ENCODE data around the gene DNMT1.

Gene DNMT1

DNA sequence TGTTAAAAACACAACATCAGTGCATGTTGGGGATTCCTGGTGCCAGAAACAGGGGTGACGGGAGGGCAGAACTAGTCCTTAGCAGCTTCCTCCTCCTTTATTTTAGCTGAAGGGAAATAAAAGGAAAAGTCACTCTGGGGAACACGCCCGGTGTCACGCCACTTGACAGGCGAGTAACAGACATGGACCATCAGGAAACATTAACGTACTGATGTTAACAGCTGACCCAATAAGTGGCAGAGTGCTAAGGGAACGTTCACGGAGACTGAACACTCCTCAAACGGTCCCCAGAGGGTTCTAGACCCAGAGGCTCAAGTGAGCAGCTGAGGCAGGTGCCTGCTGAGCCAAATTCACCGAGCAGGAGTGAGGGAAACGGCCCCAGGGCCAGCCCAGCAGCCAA, 61.2 kb downstream of the DNMT1 start:
- Mint-ChIP-seq H3K27ac (no peak overlapping the region), H3K4me1 (ENCODE audit: low read depth) (no peaks in the 10 kb centered on the region), H3K4me3 (no peak overlapping the region)

DNA sequence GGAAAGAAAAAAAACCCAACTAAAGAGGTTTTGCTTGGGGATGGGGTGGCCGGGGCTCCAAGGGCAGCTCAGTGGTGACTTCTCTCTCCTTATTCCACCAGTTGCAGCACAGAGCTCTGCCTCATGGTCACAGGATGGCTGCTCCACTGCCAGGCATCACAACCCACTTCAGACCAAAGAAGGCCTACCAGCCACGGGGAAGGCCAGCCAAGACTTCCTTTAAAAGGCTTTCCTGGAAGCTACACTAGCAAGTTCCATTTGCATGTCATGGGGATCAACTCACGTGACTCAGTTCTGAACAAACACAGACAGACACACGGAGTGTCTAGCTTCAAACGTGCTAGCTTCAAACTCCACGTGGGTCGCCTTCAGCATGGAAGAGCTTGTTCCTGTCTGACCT, 61.8 kb downstream of the DNMT1 start:
- no peak overlapping the region for H3K27ac Mint-ChIP-seq
- H3K4me3 Mint-ChIP-seq: no peak overlapping the region
- no peaks in the 10 kb centered on the region for H3K9me3 Mint-ChIP-seq
- no peaks in the 10 kb centered on the region for H3K4me1 Mint-ChIP-seq (ENCODE audit: low read depth)
- H3K36me3 Mint-ChIP-seq (ENCODE audit: low read depth): peaks cover 40% of the 10 kb centered on the region
- no peaks in the 10 kb centered on the region for H3K27me3 Mint-ChIP-seq

More for the DNA sequence above, 61.2 kb downstream of the DNMT1 start:
- Mint-ChIP-seq H3K9me3 (no peaks in the 10 kb centered on the region), H3K27me3 (no peaks in the 10 kb centered on the region), H3K36me3 (ENCODE audit: low read depth) (peaks cover 41% of the 10 kb centered on the region)

DNA sequence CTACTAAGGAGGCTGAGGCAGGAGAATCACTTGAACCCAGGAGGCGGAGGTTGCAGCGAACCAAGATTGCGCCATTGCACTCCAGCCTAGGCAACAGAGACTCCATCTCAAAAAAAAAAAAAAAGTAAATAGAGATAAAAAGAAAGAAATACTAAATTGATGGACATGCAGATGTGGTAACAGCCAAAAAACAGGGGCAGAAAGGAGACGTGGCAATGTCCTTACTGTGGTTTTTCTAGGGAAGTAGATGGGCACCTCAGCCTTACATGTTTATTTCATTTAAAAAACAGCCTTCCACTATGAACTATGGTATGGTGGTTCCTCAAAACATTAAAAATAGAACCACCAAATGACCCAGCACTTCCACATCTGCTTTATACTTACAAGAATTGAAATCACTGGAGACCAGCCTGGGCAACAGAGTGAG, 68.5 kb downstream of the DNMT1 start:
- Mint-ChIP-seq H3K27ac (peak overlapping the region; percentile 45), H3K4me1 (ENCODE audit: low read depth) (no peaks in the 10 kb centered on the region), H3K9me3 (no peaks in the 10 kb centered on the region), H3K36me3 (ENCODE audit: low read depth) (peaks cover 20% of the 10 kb centered on the region), H3K4me3 (no peak overlapping the region), H3K27me3 (no peaks in the 10 kb centered on the region)

DNA sequence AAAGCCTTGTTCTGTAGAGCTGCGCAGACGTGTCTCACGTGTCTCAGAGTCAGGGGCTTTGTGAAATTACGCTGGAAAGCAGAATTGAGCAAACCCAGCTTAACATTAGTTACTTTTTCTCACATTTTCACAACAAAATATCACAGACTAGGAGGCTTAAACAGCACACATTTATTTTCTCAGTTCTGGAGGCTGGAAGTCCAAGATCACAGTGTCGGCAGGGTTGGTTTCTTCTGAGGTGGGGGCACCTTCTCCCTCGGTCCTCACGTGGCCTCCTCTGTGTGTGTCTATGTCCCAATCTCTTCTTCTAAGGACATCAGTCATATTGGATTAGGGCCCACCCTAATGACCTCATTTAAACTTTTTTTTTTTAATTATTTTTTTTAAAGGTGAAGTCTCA, 70.3 kb downstream of the DNMT1 start:
- peaks cover 15% of the 10 kb centered on the region for H3K36me3 Mint-ChIP-seq (ENCODE audit: low read depth)
- no peak overlapping the region for H3K27ac Mint-ChIP-seq
- H3K27me3 Mint-ChIP-seq: no peaks in the 10 kb centered on the region
- no peak overlapping the region for H3K4me3 Mint-ChIP-seq
- H3K9me3 Mint-ChIP-seq: no peaks in the 10 kb centered on the region
- H3K4me1 Mint-ChIP-seq (ENCODE audit: low read depth): peaks cover 10% of the 10 kb centered on the region

DNA sequence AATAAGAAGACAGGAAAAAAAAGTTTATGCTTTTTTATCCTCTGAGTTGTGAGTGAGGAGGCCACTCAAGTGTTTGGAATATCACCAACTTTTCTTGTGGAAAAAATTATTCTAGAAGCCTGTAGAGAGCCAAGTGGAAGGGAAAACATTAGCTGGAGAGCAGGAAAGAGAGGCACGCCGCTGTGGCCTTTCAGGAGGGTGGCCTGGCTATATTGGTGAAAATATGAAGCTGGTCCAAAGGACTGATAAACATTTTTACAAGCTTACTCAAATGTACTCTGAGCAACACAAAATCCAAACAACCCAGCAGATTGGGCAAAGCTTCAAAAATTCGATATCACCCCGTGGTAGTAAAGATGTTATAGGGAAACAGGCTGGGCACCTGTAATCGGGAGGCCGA, 72.7 kb downstream of the DNMT1 start:
- Mint-ChIP-seq H3K4me1 (ENCODE audit: low read depth) (peaks cover 21% of the 10 kb centered on the region), H3K36me3 (ENCODE audit: low read depth) (peaks cover 23% of the 10 kb centered on the region), H3K27ac (no peak overlapping the region), H3K4me3 (no peak overlapping the region), H3K9me3 (no peaks in the 10 kb centered on the region), H3K27me3 (no peaks in the 10 kb centered on the region)

DNA sequence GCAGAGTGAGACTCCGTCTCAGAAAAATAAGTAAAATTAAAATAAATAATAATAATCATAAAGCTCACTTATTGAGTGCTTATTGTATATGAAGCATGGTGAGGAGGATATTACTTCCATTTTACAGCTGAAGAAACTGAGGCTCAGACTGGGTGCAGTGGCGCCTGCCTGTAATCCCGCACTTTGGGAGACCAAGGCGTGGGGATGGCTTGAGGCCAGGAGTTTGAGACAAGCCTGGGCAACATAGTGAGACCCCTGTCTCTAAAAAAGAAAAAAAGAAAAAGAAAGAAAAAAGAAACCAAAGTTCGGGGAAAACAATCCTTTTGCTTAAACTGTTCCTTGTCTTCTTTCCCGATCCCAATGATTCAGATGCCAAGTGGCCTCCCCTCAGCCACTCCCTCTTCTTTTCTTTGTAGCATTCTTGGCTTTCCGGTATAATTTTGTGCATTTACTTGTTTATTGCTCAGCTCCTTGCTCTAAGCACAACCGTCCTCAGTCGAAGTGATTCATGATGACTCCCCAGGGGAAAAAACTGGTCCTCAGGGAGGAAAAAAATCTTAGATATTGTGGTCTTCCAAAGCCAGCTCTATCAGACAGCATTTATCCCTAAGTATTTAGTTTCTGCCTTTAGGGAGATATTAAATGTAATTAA, 74.1 kb downstream of the DNMT1 start:
- Mint-ChIP-seq H3K9me3 (no peaks in the 10 kb centered on the region), H3K4me1 (ENCODE audit: low read depth) (peaks cover 27% of the 10 kb centered on the region), H3K27ac (no peak overlapping the region), H3K4me3 (no peak overlapping the region), H3K36me3 (ENCODE audit: low read depth) (peaks cover 26% of the 10 kb centered on the region), H3K27me3 (no peaks in the 10 kb centered on the region)

DNA sequence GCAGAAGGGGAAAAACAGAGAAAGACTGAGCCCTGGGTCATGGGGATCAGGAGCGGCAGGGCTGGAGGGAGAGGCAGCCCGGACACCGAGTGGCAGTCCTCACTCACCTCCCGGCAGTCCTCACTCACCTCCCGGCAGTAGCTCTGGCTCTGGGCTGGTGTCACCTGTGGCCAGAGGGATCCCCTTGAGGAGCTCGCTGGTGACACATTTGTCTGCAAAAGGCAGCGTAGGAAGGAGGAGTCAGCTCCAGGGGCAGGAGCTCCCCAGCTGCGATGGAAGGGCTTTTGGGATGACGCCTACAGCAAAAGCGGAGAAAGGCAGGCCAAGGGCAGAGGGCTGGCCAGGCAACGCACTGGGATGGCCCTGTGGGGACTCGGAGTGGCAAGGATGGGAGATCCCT, 75.8 kb downstream of the DNMT1 start:
- no peaks in the 10 kb centered on the region for H3K9me3 Mint-ChIP-seq
- no peaks in the 10 kb centered on the region for H3K27me3 Mint-ChIP-seq
- peak overlapping the region; percentile 93 for H3K27ac Mint-ChIP-seq
- peak overlapping the region; percentile 99 for H3K4me3 Mint-ChIP-seq
- peaks cover 34% of the 10 kb centered on the region for H3K4me1 Mint-ChIP-seq (ENCODE audit: low read depth)
- peaks cover 34% of the 10 kb centered on the region for H3K36me3 Mint-ChIP-seq (ENCODE audit: low read depth)

DNA sequence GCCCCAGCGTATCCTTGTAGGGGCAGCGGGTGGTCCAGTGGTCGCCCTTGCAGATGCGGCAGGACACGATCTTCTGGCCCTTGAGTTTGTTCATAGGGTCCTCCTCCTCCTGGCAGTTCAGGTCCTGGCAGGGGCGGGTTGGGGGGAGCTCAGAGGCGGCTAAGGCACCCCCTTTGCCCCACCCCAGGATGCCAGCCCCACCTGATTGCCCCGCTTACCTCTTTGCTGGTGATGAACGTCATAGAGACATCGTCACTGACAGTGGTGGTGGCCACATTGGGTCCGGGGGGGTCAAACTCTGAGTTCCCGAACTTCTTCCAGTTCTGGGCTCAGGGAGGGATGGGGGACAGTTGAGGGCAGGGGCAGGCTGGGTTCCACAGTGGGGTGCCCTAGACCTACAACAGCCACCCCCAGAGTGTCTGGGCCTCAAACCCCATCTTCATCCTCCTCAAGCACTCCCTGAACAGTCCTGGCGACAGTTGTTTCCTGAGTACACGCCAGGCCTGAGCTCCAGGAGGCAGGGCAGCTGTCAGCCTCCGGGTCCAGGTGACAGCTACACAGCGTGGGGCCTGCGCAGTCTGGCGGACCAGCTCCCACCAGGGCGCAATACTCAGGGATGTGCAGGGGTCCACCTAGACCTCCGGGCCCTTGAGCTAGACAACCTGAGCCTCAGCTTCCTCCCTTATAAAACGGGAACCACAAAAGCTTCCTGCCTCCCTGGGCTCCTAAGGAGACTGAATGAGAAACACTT, 77.7 kb downstream of the DNMT1 start:
- no peak overlapping the region for H3K4me3 Mint-ChIP-seq
- no peak overlapping the region for H3K27ac Mint-ChIP-seq
- H3K36me3 Mint-ChIP-seq (ENCODE audit: low read depth): peaks cover 38% of the 10 kb centered on the region
- peaks cover 52% of the 10 kb centered on the region for H3K4me1 Mint-ChIP-seq (ENCODE audit: low read depth)
- H3K27me3 Mint-ChIP-seq: no peaks in the 10 kb centered on the region
- no peaks in the 10 kb centered on the region for H3K9me3 Mint-ChIP-seq

DNA sequence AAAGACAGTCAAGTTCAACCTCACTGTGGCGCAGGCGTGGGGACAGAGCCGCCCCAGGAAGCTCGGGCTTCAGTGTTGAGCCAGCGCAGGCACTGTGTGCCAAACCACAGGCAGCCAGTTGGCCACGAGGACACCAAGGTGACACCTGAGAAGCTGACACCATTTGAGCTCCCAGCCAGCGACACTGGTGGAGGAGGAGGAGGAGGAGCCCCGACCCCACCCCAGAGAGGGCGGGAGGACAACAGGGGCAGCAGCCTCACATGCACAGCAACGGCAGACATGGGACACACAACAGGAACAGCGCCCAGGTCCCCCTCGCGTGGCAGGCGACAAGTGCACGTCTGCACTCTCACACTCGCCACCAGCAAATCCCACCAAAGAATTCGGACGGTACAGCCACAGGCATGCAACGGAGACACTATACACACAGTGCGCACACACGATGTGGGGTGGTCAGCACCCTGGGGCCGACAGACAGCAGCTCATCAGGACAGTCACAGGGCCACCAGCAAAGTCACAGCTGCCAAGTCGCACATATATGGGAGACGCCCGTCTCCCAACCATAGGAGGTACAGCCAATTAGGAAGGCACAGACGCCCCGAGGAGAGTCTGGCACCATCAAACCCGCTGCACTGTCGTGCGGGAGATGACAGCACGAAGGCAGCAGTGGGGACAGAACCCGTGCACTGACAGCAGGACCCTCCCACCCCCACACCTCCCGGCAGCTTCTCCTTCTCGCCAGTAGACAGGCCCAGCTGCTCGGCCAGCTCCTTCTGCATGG, 78.5 kb downstream of the DNMT1 start:
- H3K4me3 Mint-ChIP-seq: peak overlapping the region; percentile 47
- H3K4me1 Mint-ChIP-seq (ENCODE audit: low read depth): peaks cover 59% of the 10 kb centered on the region
- no peaks in the 10 kb centered on the region for H3K27me3 Mint-ChIP-seq
- no peaks in the 10 kb centered on the region for H3K9me3 Mint-ChIP-seq
- H3K36me3 Mint-ChIP-seq (ENCODE audit: low read depth): peaks cover 43% of the 10 kb centered on the region
- peak overlapping the region; percentile 82 for H3K27ac Mint-ChIP-seq

DNA sequence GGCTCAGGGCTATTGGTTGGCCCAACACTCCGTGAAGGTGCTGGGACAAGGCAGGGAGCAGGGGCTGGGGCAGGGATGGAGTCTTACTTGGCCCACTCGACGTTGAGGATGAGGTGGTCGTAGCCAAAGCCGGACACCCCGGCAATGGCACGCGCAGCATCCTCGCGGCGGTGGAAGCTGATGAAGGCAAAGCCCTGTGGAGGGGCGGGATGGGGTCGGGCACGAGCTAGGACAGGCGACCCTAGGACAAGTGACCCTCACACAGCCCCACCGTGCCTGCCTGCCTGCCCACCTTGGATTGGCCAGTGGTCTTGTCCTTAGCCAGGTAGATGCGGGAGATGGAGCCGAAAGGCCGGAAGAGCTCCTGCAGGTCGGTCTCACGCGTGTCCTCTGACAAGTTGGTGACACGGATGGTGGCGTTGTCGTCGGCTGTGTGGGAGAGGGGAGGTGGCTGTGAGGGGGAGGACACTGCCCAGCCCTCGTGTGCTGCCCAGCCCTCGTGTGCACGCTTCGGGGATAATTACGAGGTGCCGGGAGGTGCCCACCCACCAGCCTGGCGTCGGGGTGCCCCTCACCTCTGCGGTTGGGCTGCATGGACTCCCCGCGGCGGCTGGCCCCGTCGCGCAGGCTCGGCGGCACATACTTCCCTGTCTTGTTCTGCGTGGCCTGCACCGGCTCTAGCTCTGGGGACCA, 79.2 kb downstream of the DNMT1 start:
- Mint-ChIP-seq H3K9me3 (no peaks in the 10 kb centered on the region), H3K4me3 (peak overlapping the region; percentile 35), H3K27ac (peak overlapping the region; percentile 74), H3K4me1 (ENCODE audit: low read depth) (peaks cover 63% of the 10 kb centered on the region), H3K36me3 (ENCODE audit: low read depth) (peaks cover 48% of the 10 kb centered on the region), H3K27me3 (no peaks in the 10 kb centered on the region)

DNA sequence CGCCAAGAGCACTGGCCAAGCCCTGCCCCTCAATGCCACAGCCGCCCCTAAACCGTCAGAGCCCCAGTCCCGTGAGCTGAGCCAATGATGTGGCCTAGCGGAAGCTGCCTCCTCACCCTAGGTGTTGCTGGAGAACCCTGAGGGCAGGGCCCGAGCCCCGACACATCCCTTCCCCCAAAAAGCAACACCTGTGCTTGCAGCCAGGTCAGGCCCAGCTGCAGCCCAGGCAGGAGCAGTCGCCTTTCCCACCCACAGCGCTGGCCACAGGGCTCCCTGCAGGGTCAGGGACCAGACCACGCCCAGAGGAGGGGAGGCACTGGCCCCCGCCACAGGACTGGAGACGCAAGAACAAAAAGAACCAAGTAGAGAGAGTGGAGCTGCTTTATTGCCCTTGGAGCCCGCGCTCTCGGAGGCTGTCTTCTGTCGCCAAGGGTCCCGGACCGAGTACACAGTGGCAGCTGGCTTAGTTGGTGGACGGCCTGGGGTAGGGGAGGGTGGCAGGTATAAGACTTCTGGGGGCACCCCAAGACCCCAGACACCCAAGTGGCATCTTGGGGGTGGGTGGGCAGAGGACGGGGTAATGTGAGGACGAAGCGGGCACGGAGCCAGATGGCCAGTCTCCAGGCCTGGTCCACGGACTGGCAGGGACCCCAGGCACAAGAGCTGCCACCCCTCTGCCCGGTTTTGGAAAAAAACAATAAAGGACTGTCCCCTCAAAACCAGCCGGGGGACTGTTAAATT, 79.9 kb downstream of the DNMT1 start:
- H3K27ac Mint-ChIP-seq: peak overlapping the region; percentile 81
- no peaks in the 10 kb centered on the region for H3K27me3 Mint-ChIP-seq
- peak overlapping the region; percentile 45 for H3K4me3 Mint-ChIP-seq
- H3K9me3 Mint-ChIP-seq: no peaks in the 10 kb centered on the region
- peaks cover 54% of the 10 kb centered on the region for H3K36me3 Mint-ChIP-seq (ENCODE audit: low read depth)
- peaks cover 67% of the 10 kb centered on the region for H3K4me1 Mint-ChIP-seq (ENCODE audit: low read depth)

DNA sequence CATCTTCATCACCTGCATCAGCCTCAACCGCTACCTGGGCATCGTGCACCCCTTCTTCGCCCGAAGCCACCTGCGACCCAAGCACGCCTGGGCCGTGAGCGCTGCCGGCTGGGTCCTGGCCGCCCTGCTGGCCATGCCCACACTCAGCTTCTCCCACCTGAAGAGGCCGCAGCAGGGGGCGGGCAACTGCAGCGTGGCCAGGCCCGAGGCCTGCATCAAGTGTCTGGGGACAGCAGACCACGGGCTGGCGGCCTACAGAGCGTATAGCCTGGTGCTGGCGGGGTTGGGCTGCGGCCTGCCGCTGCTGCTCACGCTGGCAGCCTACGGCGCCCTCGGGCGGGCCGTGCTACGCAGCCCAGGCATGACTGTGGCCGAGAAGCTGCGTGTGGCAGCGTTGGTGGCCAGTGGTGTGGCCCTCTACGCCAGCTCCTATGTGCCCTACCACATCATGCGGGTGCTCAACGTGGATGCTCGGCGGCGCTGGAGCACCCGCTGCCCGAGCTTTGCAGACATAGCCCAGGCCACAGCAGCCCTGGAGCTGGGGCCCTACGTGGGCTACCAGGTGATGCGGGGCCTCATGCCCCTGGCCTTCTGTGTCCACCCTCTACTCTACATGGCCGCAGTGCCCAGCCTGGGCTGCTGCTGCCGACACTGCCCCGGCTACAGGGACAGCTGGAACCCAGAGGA, 80.6 kb downstream of the DNMT1 start:
- H3K9me3 Mint-ChIP-seq: no peaks in the 10 kb centered on the region
- peak overlapping the region; percentile 81 for H3K27ac Mint-ChIP-seq
- peak overlapping the region; percentile 45 for H3K4me3 Mint-ChIP-seq
- peaks cover 59% of the 10 kb centered on the region for H3K36me3 Mint-ChIP-seq (ENCODE audit: low read depth)
- peaks cover 71% of the 10 kb centered on the region for H3K4me1 Mint-ChIP-seq (ENCODE audit: low read depth)
- no peaks in the 10 kb centered on the region for H3K27me3 Mint-ChIP-seq

DNA sequence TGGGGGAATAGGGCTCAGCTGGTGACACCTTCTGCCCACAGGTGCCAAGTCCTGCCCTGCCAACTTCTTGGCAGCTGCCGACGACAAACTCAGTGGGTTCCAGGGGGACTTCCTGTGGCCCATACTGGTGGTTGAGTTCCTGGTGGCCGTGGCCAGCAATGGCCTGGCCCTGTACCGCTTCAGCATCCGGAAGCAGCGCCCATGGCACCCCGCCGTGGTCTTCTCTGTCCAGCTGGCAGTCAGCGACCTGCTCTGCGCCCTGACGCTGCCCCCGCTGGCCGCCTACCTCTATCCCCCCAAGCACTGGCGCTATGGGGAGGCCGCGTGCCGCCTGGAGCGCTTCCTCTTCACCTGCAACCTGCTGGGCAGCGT, 81.2 kb downstream of the DNMT1 start:
- no peaks in the 10 kb centered on the region for H3K27me3 Mint-ChIP-seq
- no peaks in the 10 kb centered on the region for H3K9me3 Mint-ChIP-seq
- H3K4me1 Mint-ChIP-seq (ENCODE audit: low read depth): peaks cover 71% of the 10 kb centered on the region
- peaks cover 58% of the 10 kb centered on the region for H3K36me3 Mint-ChIP-seq (ENCODE audit: low read depth)
- peak overlapping the region; percentile 10 for H3K4me3 Mint-ChIP-seq
- peak overlapping the region; percentile 89 for H3K27ac Mint-ChIP-seq

Measured in stimulated activated naive CD8-positive, alpha-beta T cell treated with anti-CD3 and anti-CD28 coated beads, Interleukin-15, Interleukin-2, amounts not matched to agents 100 ng/mL and 50 ng/mL, for 24 hours (primary cell).